ENCODE measurements around the gene FNDC3A.

DNA sequence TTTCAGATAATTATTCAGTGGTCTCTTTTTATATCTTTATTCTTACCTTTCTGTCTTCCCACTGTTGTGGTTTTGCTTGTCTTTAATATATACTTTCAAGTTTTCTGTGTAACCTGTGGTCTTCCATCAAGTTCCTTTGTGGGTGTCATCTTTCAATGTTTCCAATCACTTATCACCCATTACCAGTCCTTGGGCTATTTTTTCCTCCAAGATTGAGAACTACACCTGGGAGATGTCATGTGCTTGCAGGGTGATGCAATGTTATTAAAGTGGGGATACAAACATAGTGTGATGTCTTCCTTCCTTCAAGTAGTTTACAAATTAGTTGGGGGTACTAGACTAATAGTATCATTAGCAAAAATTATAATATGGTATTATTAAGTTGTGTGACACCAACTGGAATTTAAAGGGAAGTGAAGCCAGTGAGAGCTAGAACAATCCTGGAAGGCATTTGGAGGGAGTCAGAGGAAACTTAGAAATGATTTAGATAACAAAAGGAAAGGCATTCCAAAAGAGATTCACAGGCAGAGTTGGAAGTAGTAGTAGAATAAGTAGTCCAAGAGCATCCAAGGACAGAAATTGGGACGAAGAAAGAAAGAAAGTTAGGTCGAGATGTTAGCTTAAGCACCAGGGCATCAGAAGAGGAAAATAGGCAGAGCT lies 3.4 kb downstream of the FNDC3A start:
- TF ChIP-seq, protein P1, sequence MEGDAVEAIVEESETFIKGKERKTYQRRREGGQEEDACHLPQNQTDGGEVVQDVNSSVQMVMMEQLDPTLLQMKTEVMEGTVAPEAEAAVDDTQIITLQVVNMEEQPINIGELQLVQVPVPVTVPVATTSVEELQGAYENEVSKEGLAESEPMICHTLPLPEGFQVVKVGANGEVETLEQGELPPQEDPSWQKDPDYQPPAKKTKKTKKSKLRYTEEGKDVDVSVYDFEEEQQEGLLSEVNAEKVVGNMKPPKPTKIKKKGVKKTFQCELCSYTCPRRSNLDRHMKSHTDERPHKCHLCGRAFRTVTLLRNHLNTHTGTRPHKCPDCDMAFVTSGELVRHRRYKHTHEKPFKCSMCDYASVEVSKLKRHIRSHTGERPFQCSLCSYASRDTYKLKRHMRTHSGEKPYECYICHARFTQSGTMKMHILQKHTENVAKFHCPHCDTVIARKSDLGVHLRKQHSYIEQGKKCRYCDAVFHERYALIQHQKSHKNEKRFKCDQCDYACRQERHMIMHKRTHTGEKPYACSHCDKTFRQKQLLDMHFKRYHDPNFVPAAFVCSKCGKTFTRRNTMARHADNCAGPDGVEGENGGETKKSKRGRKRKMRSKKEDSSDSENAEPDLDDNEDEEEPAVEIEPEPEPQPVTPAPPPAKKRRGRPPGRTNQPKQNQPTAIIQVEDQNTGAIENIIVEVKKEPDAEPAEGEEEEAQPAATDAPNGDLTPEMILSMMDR (IDR thresholded peaks at IDR 0.05; ENCODE audit: low read length), result no peak
- TF ChIP-seq EZH2 (optimal IDR thresholded peaks at IDR 0.05; ENCODE audit: low read depth, low read length) (no peak), EZH2phosphoT487 (IDR thresholded peaks at IDR 0.05; ENCODE audit: low read length) (no peak)

Measured in MM.1S (cell line).